Neural progenitor cell (in vitro differentiated cells): ENCODE data around the gene CCL20. TPM values are rescaled to one million over a fixed set of nuclear protein-coding genes. Genes with fewer than 3 reads are reported as not detected.

Experiments
- DNase-seq: peaks from one replicate; pipeline ENCODE4 v3.0.0-alpha.2; 2016; ENCODE audit warnings: low spot score
- H2AFZ ChIP-seq: fragments of 200-600 bp; sonication (generic); replicated peaks from 2 replicates; pipeline ENCODE4 v1.6.1; 2016; ENCODE audit warnings: antibody characterized with exemption
- H3F3A ChIP-seq: fragments of 200-600 bp; sonication (generic); 2 replicates; pipeline ENCODE4 v1.6.1; 2016; ENCODE audit warnings: antibody characterized with exemption, low read depth
- H3K27ac ChIP-seq: fragments of 200-600 bp; sonication (generic); 2 replicates; pipeline ENCODE4 v1.5.1; 2016; ENCODE audit warnings: mild to moderate bottlenecking
- H3K27me3 ChIP-seq: fragments of 200-600 bp; sonication (generic); 2 replicates; pipeline ENCODE4 v1.6.1; 2016; ENCODE audit warnings: mild to moderate bottlenecking, moderate library complexity
- H3K36me3 ChIP-seq: fragments of 200-600 bp; sonication (generic); 2 replicates; pipeline ENCODE4 v1.5.1; 2016
- H3K4me1 ChIP-seq: fragments of 200-600 bp; sonication (generic); 2 replicates; pipeline ENCODE4 v1.6.1; 2016; ENCODE audit warnings: mixed run types
- H3K4me2 ChIP-seq: fragments of 200-600 bp; sonication (generic); 2 replicates; pipeline ENCODE4 v1.6.1; 2016
- H3K4me3 ChIP-seq: fragments of 200-600 bp; sonication (generic); 2 replicates; pipeline ENCODE4 v1.5.1; 2016
- H3K79me2 ChIP-seq: fragments of 200-600 bp; sonication (generic); 2 replicates; pipeline ENCODE4 v1.6.1; 2016; ENCODE audit warnings: low read depth
- H3K9ac ChIP-seq: fragments of 200-600 bp; sonication (generic); 2 replicates; pipeline ENCODE4 v1.6.1; 2016
- H3K9me3 ChIP-seq: fragments of 200-600 bp; sonication (generic); 2 replicates; pipeline ENCODE4 v1.5.1; 2016; ENCODE audit warnings: low read depth
- H4K20me1 ChIP-seq: fragments of 200-600 bp; sonication (generic); 2 replicates; pipeline ENCODE4 v1.6.1; 2016; ENCODE audit warnings: low read depth
- H3K27ac Mint-ChIP-seq: 3 replicates; pipeline ENCODE4 v1.8.0; 2021; ENCODE audit warnings: mixed read lengths
- H3K27me3 Mint-ChIP-seq: 2 replicates; pipeline ENCODE4 v1.8.0; 2022; ENCODE audit warnings: low read depth, mild to moderate bottlenecking, inconsistent platforms, moderate library complexity, mixed read lengths; ENCODE audit not compliant: insufficient read depth
- H3K36me3 Mint-ChIP-seq: 3 replicates; pipeline ENCODE4 v1.8.0; 2021; ENCODE audit warnings: mixed read lengths
- H3K4me1 Mint-ChIP-seq: 3 replicates; pipeline ENCODE4 v1.8.0; 2021; ENCODE audit warnings: mixed read lengths
- H3K4me3 Mint-ChIP-seq: 3 replicates; pipeline ENCODE4 v1.8.0; 2021; ENCODE audit warnings: mild to moderate bottlenecking, moderate library complexity, mixed read lengths
- H3K9me3 Mint-ChIP-seq: 3 replicates; pipeline ENCODE4 v1.8.0; 2020; ENCODE audit warnings: mixed read lengths
- CTCF ChIP-seq: fragments of 200-600 bp; sonication (generic); IDR thresholded peaks from 2 replicates; pipeline ENCODE4 v1.5.1; 2017; ENCODE audit warnings: antibody characterized with exemption, mild to moderate bottlenecking
- EZH2 ChIP-seq: fragments of 200-600 bp; sonication (generic); IDR thresholded peaks from 2 replicates; pipeline ENCODE4 v1.6.1; 2017; ENCODE audit warnings: antibody characterized with exemption, mild to moderate bottlenecking, moderate library complexity
- EZH2phosphoT487 ChIP-seq: fragments of 200-600 bp; sonication (generic); IDR thresholded peaks from 2 replicates; pipeline ENCODE4 v1.6.1; 2017; ENCODE audit warnings: antibody characterized with exemption
- total RNA-seq: library from RNA; depleted of rRNA; stranded (reverse); fragments of >200 nt; gene quantifications from 2 replicates; pipeline ENCODE4 v1.2.3, GENCODE V29; 2015; ENCODE audit warnings: low replicate concordance

Gene CCL20
- total RNA-seq, 1 donor from 2014 or later = not detected

DNA sequence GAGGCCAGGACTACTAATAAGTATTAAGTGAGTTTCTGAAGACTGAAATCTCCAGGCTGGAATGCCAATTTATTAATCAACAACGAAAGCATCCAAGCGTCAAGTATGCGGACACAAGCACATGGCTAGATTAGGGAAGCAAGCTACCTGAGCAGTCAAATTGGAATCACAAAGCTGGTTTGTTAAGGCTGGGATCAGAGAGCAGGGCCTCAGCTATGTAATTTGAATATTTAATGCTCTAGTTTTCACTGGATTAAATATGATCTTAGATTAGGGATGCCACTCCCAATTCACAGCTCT is 5.7 kb downstream of the CCL20 start:
- TF ChIP-seq EZH2 (no peak), EZH2phosphoT487 (no peak), CTCF (no peak)

DNA sequence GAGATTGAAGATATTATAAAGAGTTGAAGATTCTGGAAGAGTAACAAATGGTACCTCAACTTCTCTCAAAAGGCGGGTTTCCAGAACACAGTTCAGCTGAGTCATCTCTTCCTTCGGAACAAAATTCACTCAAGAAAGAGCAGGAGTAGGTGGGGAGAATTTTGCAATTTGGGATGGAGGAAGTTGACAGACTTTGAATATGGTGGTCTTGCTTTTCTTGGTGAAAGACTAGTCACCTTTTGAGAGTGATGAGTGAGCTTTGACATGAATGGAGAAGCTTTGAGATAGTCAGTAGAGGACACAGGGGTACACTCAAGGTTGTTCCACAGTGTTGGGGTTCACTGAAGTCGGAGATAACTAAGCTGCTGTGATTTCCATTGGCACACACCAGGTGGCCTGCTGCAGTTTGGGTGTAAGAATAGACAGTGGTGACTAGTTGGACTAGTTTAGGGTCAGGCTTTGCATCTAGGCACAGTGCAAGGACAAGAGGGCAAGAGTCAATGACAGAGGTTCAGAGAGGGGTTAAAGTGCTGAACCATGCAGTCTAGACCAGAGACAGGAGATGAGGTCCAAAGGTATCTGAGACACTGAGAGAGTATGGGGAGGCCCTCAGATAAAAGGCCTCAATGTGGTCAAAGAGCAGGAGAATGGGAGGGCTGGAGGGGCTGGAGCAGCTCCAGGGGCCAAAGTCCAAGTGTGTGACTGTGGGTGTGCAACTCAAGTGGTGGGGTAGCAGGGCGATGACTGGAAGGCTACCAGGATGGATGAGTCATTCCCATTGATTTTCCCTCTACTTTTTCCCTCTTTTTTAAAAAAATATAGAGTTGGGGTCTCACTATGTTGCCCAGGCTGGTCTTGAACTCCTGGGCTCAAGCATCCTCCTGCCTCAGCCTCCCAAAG is 7.7 kb downstream of the CCL20 start:
- Histone ChIP-seq H2AFZ (no peak overlapping the region), H3K79me2 (no peaks in the 10 kb centered on the region), H3K4me2 (no peak overlapping the region), H3K27ac (no peak overlapping the region), H4K20me1 (no peaks in the 10 kb centered on the region), H3K4me1 (no peaks in the 10 kb centered on the region), H3K9me3 (no peaks in the 10 kb centered on the region), H3F3A (no peaks in the 10 kb centered on the region), H3K27me3 (no peaks in the 10 kb centered on the region), H3K9ac (no peak overlapping the region), H3K36me3 (no peaks in the 10 kb centered on the region), H3K4me3 (no peak overlapping the region)
- H3K36me3 Mint-ChIP-seq = no peaks in the 10 kb centered on the region
- TF ChIP-seq EZH2phosphoT487 = no peak
- TF ChIP-seq CTCF = no peak
- TF ChIP-seq EZH2 = no peak
- H3K27me3 Mint-ChIP-seq = peaks cover 6% of the 10 kb centered on the region
- DNase-seq = no peak
- no peaks in the 10 kb centered on the region for H3K9me3 Mint-ChIP-seq
- no peak overlapping the region for H3K27ac Mint-ChIP-seq
- H3K4me1 Mint-ChIP-seq = no peaks in the 10 kb centered on the region
- H3K4me3 Mint-ChIP-seq = no peak overlapping the region

More for the DNA sequence above, 5.7 kb downstream of the CCL20 start:
- Histone ChIP-seq H2AFZ (no peak overlapping the region), H3K4me3 (no peak overlapping the region), H3K27ac (no peak overlapping the region), H3K36me3 (no peaks in the 10 kb centered on the region), H3K4me1 (no peaks in the 10 kb centered on the region), H3K9ac (no peak overlapping the region), H3K79me2 (no peaks in the 10 kb centered on the region), H3K27me3 (no peaks in the 10 kb centered on the region), H3F3A (no peaks in the 10 kb centered on the region), H3K9me3 (no peaks in the 10 kb centered on the region), H3K4me2 (no peak overlapping the region), H4K20me1 (no peaks in the 10 kb centered on the region)
- H3K4me1 Mint-ChIP-seq = no peaks in the 10 kb centered on the region
- no peak for DNase-seq
- H3K9me3 Mint-ChIP-seq = no peaks in the 10 kb centered on the region
- H3K27ac Mint-ChIP-seq = no peak overlapping the region
- H3K27me3 Mint-ChIP-seq = peaks cover 3% of the 10 kb centered on the region
- H3K4me3 Mint-ChIP-seq = no peak overlapping the region
- no peaks in the 10 kb centered on the region for H3K36me3 Mint-ChIP-seq

DNA sequence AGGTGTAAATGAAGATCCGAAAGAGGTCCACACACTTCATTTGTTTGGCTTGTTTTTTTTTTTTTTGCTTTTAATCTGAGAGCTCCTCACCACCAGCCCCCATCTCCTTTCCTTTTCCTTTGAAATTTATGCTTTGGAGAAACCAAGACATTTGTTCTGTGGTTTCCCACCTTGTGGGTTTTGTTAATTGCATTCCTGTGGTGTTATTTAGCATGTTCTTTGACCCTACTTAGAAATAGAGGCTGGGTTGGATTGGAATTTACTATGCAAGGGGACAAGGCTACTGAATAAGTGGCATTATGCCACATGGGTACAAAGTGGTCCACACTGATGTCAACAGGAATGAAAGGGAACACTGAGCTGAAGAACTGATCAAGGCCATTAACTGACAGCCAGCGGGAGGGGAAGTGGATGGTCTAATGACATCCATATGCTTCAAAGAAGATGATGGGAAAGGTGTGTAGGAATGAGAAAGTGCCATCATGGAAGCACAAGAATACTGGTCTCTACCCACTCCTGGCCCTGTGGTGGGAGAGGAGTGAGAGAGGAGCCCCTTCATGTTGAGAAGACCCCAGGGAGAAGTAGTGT is 8.9 kb downstream of the CCL20 start:
- H3K9me3 Mint-ChIP-seq = no peaks in the 10 kb centered on the region
- no peak overlapping the region for H3K27ac Mint-ChIP-seq
- H4K20me1 ChIP-seq = no peaks in the 10 kb centered on the region
- H3K4me3 Mint-ChIP-seq = no peak overlapping the region
- H3K79me2 ChIP-seq = no peaks in the 10 kb centered on the region
- H3K36me3 ChIP-seq = no peaks in the 10 kb centered on the region
- no peak for DNase-seq
- H3K36me3 Mint-ChIP-seq = no peaks in the 10 kb centered on the region
- H3F3A ChIP-seq = no peaks in the 10 kb centered on the region
- no peak overlapping the region for H3K4me2 ChIP-seq
- H2AFZ ChIP-seq = no peak overlapping the region
- TF ChIP-seq EZH2 (no peak), EZH2phosphoT487 (no peak), CTCF (no peak)
- no peaks in the 10 kb centered on the region for H3K9me3 ChIP-seq
- peaks cover 6% of the 10 kb centered on the region for H3K27me3 Mint-ChIP-seq
- no peaks in the 10 kb centered on the region for H3K4me1 Mint-ChIP-seq
- no peak overlapping the region for H3K27ac ChIP-seq
- H3K27me3 ChIP-seq = no peaks in the 10 kb centered on the region
- no peaks in the 10 kb centered on the region for H3K4me1 ChIP-seq
- no peak overlapping the region for H3K4me3 ChIP-seq
- no peak overlapping the region for H3K9ac ChIP-seq
